DOHH2 (cell line): ENCODE results near the gene MIEF2.

ENCODE experiments used
- H3F3A ChIP-seq: fragments of 200-600 bp; sonication (generic), shearing (Covaris generic); 2 replicates; pipeline ENCODE4 v1.6.0; 2016; ENCODE audit warnings: antibody characterized with exemption, mild to moderate bottlenecking; ENCODE audit not compliant: control insufficient read depth, insufficient read depth
- H3K27ac ChIP-seq: fragments of 200-600 bp; sonication (generic); 2 replicates; pipeline ENCODE4 v1.5.1; 2014; ENCODE audit warnings: low read depth, mild to moderate bottlenecking, low read length, moderate library complexity
- H3K27me3 ChIP-seq: fragments of 200-600 bp; sonication (generic); 2 replicates; pipeline ENCODE4 v1.6.1; 2014; ENCODE audit warnings: mild to moderate bottlenecking, low read length, mixed read lengths; ENCODE audit not compliant: control insufficient read depth
- H3K36me3 ChIP-seq: fragments of 200-600 bp; sonication (generic); 2 replicates; pipeline ENCODE4 v1.6.1; 2014; ENCODE audit warnings: mild to moderate bottlenecking, low read length, moderate library complexity, mixed read lengths; ENCODE audit not compliant: control insufficient read depth
- H3K4me1 ChIP-seq: fragments of 200-600 bp; sonication (generic); 2 replicates; pipeline ENCODE4 v1.6.1; 2014; ENCODE audit warnings: mild to moderate bottlenecking, low read length, mixed read lengths; ENCODE audit not compliant: control insufficient read depth
- H3K4me2 ChIP-seq: fragments of 200-600 bp; sonication (generic); 2 replicates; pipeline ENCODE4 v1.6.0; 2014; ENCODE audit warnings: mild to moderate bottlenecking, low read length, moderate library complexity
- H3K4me3 ChIP-seq: fragments of 200-600 bp; sonication (generic); 2 replicates; pipeline ENCODE4 v1.5.1; 2014; ENCODE audit warnings: mild to moderate bottlenecking, low read length, mixed read lengths
- H3K79me2 ChIP-seq: fragments of 200-600 bp; sonication (generic); 2 replicates; pipeline ENCODE4 v1.6.1; 2014; ENCODE audit warnings: mild to moderate bottlenecking, low read length, mixed read lengths; ENCODE audit not compliant: control insufficient read depth
- H3K9me2 ChIP-seq: fragments of 200-600 bp; sonication (generic); replicated peaks from 2 replicates; pipeline ENCODE4 v1.6.1; 2014; ENCODE audit warnings: mild to moderate bottlenecking, low read length, mixed read lengths; ENCODE audit not compliant: control insufficient read depth
- H3K9me3 ChIP-seq: fragments of 200-600 bp; sonication (generic); 2 replicates; pipeline ENCODE4 v1.6.1; 2014; ENCODE audit warnings: antibody characterized with exemption, low read length, mixed read lengths; ENCODE audit not compliant: control insufficient read depth, insufficient read depth
- H4K20me1 ChIP-seq: fragments of 200-600 bp; sonication (generic); 2 replicates; pipeline ENCODE4 v1.6.0; 2014; ENCODE audit warnings: low read depth, mild to moderate bottlenecking, antibody characterized with exemption, low read length, moderate library complexity; ENCODE audit not compliant: control insufficient read depth, insufficient read depth
- EZH2phosphoT487 ChIP-seq: fragments of 200-600 bp; sonication (generic); IDR thresholded peaks from 2 replicates; pipeline ENCODE4 v1.6.1; 2017; ENCODE audit warnings: borderline replicate concordance, mild to moderate bottlenecking, antibody characterized with exemption, low read length, moderate library complexity, mixed read lengths
- TF ChIP-seq, protein P1 (sequence below): fragments of 200-600 bp; sonication (generic); IDR thresholded peaks from one replicate; pipeline ENCODE4 v1.5.1; 2014; ENCODE audit warnings: antibody characterized with exemption, mild to moderate bottlenecking, low read depth, low read length; ENCODE audit not compliant: poor library complexity, severe bottlenecking

MIEF2 gene

DNA sequence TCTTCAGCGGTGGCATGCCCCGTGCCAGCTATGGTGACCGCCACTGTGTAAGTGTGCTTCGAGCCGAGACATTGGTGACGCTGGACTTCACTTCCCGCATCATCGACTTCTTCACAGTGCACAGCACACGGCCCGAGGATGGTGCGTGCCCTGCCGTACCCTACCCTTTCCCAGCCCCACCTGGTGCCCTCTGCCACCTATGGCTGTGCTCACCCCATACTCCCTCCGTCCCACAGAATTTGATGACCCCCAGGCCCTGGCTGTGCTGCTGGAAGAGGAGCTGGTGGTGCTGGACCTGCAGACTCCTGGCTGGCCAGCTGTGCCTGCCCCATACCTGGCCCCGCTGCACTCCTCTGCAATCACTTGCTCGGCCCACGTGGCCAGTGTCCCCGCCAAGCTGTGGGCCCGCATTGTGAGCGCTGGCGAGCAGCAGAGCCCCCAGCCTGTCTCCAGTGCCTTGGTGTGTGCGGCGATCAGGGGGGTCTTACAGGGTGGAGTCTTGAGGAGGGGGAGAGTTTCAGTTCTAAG lies 25.5 kb upstream of the MIEF2 start:
- no peaks in the 10 kb centered on the region for H3K27me3 ChIP-seq
- H3F3A ChIP-seq: no peaks in the 10 kb centered on the region
- H3K27ac ChIP-seq: no peak overlapping the region
- no peak overlapping the region for H3K4me2 ChIP-seq
- H3K4me3 ChIP-seq: no peak overlapping the region
- TF ChIP-seq EZH2phosphoT487: no peak
- TF ChIP-seq, protein P1, sequence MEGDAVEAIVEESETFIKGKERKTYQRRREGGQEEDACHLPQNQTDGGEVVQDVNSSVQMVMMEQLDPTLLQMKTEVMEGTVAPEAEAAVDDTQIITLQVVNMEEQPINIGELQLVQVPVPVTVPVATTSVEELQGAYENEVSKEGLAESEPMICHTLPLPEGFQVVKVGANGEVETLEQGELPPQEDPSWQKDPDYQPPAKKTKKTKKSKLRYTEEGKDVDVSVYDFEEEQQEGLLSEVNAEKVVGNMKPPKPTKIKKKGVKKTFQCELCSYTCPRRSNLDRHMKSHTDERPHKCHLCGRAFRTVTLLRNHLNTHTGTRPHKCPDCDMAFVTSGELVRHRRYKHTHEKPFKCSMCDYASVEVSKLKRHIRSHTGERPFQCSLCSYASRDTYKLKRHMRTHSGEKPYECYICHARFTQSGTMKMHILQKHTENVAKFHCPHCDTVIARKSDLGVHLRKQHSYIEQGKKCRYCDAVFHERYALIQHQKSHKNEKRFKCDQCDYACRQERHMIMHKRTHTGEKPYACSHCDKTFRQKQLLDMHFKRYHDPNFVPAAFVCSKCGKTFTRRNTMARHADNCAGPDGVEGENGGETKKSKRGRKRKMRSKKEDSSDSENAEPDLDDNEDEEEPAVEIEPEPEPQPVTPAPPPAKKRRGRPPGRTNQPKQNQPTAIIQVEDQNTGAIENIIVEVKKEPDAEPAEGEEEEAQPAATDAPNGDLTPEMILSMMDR: no peak
- no peaks in the 10 kb centered on the region for H3K4me1 ChIP-seq
- H4K20me1 ChIP-seq: no peaks in the 10 kb centered on the region
- H3K9me2 ChIP-seq: no peaks in the 10 kb centered on the region
- H3K79me2 ChIP-seq: no peaks in the 10 kb centered on the region
- H3K9me3 ChIP-seq: no peaks in the 10 kb centered on the region
- no peaks in the 10 kb centered on the region; the same call in 1 of the 2 replicates for H3K36me3 ChIP-seq

DNA sequence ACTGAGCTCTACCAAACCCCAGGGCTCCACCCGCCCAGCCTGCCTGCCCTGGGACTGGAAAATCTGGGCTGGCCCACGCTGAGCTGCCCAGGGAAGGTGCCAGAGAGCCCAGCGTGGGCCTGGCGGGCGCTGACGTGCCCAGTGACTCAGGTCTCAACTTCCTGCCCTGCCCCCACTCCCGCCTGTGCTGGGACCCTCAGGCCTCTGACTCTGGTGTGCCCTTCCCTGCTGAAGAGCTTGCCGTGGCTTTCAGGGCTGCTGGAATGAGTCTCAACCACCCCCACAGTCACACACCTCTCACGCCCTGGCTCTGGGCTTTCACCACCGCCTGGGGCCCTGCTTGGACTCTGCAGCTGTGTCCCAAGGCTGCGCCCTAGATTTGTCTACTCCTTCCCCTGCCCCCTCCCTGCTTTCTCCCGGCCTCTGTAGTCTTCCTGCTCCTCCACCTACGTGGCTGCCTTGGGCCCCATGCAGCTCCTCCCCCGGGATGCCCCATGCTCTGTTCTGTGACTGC lies 24.7 kb upstream of the MIEF2 start:
- H3K27ac ChIP-seq: no peak overlapping the region
- no peaks in the 10 kb centered on the region for H3K27me3 ChIP-seq
- no peaks in the 10 kb centered on the region for H3K9me3 ChIP-seq
- no peaks in the 10 kb centered on the region; the same call in 1 of the 2 replicates for H3K36me3 ChIP-seq
- no peaks in the 10 kb centered on the region for H3K9me2 ChIP-seq
- no peak overlapping the region for H3K4me3 ChIP-seq
- H3K4me2 ChIP-seq: no peak overlapping the region
- H3K4me1 ChIP-seq: no peaks in the 10 kb centered on the region
- no peaks in the 10 kb centered on the region for H3K79me2 ChIP-seq
- TF ChIP-seq, protein P1: no peak
- no peak for TF ChIP-seq EZH2phosphoT487
- no peaks in the 10 kb centered on the region for H4K20me1 ChIP-seq
- H3F3A ChIP-seq: no peaks in the 10 kb centered on the region

DNA sequence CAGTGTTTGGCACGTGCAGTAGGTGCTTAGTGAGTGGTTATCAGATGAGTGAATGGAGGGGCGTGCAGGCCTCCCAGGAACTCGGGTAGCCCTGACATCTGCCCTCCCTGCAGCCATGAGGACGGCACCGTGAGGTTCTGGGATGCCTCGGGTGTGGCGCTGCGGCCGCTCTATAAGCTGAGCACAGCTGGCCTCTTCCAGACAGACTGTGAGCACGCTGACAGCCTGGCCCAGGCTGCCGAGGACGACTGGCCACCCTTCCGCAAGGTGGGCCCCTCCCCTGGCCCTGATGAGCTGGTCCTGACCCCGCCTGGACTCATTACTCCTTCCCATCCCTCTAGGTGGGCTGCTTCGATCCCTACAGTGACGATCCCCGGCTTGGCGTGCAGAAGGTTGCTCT lies 24.0 kb upstream of the MIEF2 start:
- H3K36me3 ChIP-seq: no peaks in the 10 kb centered on the region; the same call in 1 of the 2 replicates
- TF ChIP-seq, protein P1: no peak
- TF ChIP-seq EZH2phosphoT487: no peak

More for the DNA sequence above, 24.0 kb upstream of the MIEF2 start:
- no peak overlapping the region for H3K27ac ChIP-seq
- no peak overlapping the region for H3K4me2 ChIP-seq
- no peaks in the 10 kb centered on the region for H3K4me1 ChIP-seq
- H3K79me2 ChIP-seq: no peaks in the 10 kb centered on the region
- H3K4me3 ChIP-seq: no peak overlapping the region
- no peaks in the 10 kb centered on the region for H3K27me3 ChIP-seq
- no peaks in the 10 kb centered on the region for H3K9me3 ChIP-seq
- H3F3A ChIP-seq: no peaks in the 10 kb centered on the region
- H4K20me1 ChIP-seq: no peaks in the 10 kb centered on the region
- H3K9me2 ChIP-seq: no peaks in the 10 kb centered on the region
